Measurements from ENCODE around the gene CUL9. TPM values are rescaled to one million over a fixed set of nuclear protein-coding genes. Genes with fewer than 3 reads are reported as not detected.

Gene CUL9
- total RNA-seq, 1 donor from 2014 or later: 49.5 TPM

- H3K36me3 Mint-ChIP-seq: peaks cover 18% of the 10 kb centered on the region
- TF ChIP-seq CTCF (conservative IDR thresholded peaks at IDR 0.05): no peak
- DNase-seq (ENCODE audit: extremely low spot score, unreplicated experiment): no peak
- no peaks in the 10 kb centered on the region for H3K9me3 Mint-ChIP-seq
- no peak overlapping the region for H3K27ac Mint-ChIP-seq
- H3K27me3 Mint-ChIP-seq: no peaks in the 10 kb centered on the region
- H3K4me3 Mint-ChIP-seq: no peak overlapping the region
- H3K4me1 Mint-ChIP-seq (ENCODE audit: unreplicated experiment): no peaks in the 10 kb centered on the region
Measured at GRCh38 chr6:43189776-43190304, 7.8 kb downstream of the CUL9 start.

DNA sequence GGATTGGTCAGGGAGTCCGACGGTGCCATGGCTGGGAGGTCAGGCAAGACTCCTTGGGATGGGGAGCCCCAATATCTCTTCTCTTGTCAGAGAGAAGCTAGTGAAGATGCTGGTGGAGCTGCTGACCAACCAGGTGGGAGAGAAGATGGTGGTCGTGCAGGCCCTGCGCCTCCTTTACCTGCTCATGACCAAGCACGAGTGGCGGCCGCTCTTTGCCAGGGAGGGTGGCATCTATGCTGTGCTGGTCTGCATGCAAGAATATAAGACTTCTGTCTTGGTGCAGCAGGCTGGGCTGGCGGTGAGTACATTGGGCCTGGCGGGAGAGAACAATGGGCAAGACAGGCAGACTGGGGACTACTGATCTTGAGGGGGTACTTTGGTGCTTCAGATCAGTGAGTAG, 10.9 kb downstream of the CUL9 start:
- TF ChIP-seq CTCF (conservative IDR thresholded peaks at IDR 0.05): no peak
- no peak overlapping the region for H3K27ac Mint-ChIP-seq
- no peaks in the 10 kb centered on the region for H3K4me1 Mint-ChIP-seq (ENCODE audit: unreplicated experiment)
- DNase-seq (ENCODE audit: extremely low spot score, unreplicated experiment): no peak
- H3K27me3 Mint-ChIP-seq: no peaks in the 10 kb centered on the region
- H3K4me3 Mint-ChIP-seq: no peak overlapping the region
- H3K36me3 Mint-ChIP-seq: peaks cover 23% of the 10 kb centered on the region
- H3K9me3 Mint-ChIP-seq: no peaks in the 10 kb centered on the region

DNA sequence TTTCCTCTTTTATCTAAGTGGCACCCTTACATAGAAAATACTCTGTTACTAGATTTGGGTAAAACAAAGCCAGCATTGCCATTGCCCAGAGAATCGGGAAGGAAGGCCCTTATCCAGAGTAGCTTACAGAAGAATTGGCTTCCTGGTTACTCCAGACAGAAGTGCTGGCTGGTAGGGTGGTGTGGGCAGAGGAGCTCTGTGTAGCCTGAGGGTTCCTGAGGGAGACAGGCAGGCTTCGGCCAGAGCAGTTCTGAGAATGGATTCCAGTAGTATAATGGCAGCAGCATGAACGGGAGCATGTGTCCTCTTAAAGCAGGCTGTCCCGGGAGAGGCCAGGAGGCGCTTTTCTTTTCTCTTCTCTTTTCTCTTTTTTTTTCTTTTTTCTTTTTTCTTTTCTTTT, 11.9 kb downstream of the CUL9 start:
- Mint-ChIP-seq H3K9me3 (no peaks in the 10 kb centered on the region), H3K36me3 (peaks cover 23% of the 10 kb centered on the region), H3K27me3 (no peaks in the 10 kb centered on the region), H3K4me1 (ENCODE audit: unreplicated experiment) (no peaks in the 10 kb centered on the region), H3K4me3 (no peak overlapping the region), H3K27ac (no peak overlapping the region)
- no peak for DNase-seq (ENCODE audit: extremely low spot score, unreplicated experiment)
- TF ChIP-seq CTCF (conservative IDR thresholded peaks at IDR 0.05): no peak

GRCh38 chr6:43196337-43196736, 14.3 kb downstream of the CUL9 start:
- TF ChIP-seq CTCF (conservative IDR thresholded peaks at IDR 0.05): no peak
- Mint-ChIP-seq H3K4me3 (no peak overlapping the region), H3K9me3 (no peaks in the 10 kb centered on the region), H3K4me1 (ENCODE audit: unreplicated experiment) (no peaks in the 10 kb centered on the region), H3K36me3 (peaks cover 31% of the 10 kb centered on the region), H3K27ac (no peak overlapping the region), H3K27me3 (no peaks in the 10 kb centered on the region)
- no peak for DNase-seq (ENCODE audit: extremely low spot score, unreplicated experiment)

GRCh38 chr6:43199912-43200311, 17.9 kb downstream of the CUL9 start:
- Mint-ChIP-seq H3K4me3 (no peak overlapping the region), H3K27me3 (no peaks in the 10 kb centered on the region), H3K27ac (no peak overlapping the region), H3K9me3 (no peaks in the 10 kb centered on the region), H3K4me1 (ENCODE audit: unreplicated experiment) (no peaks in the 10 kb centered on the region), H3K36me3 (peaks cover 28% of the 10 kb centered on the region)
- TF ChIP-seq CTCF (conservative IDR thresholded peaks at IDR 0.05): no peak
- no peak for DNase-seq (ENCODE audit: extremely low spot score, unreplicated experiment)

- no peaks in the 10 kb centered on the region for H3K4me1 Mint-ChIP-seq (ENCODE audit: unreplicated experiment)
- peaks cover 27% of the 10 kb centered on the region for H3K36me3 Mint-ChIP-seq
- no peak for DNase-seq (ENCODE audit: extremely low spot score, unreplicated experiment)
- H3K4me3 Mint-ChIP-seq: no peak overlapping the region
- no peaks in the 10 kb centered on the region for H3K27me3 Mint-ChIP-seq
- H3K9me3 Mint-ChIP-seq: no peaks in the 10 kb centered on the region
- TF ChIP-seq CTCF (conservative IDR thresholded peaks at IDR 0.05): no peak
- H3K27ac Mint-ChIP-seq: no peak overlapping the region
Measured at GRCh38 chr6:43200541-43200940, 18.5 kb downstream of the CUL9 start.
